Memory B cell (primary cell): Measurements from ENCODE around the gene PXN.

Source experiments
- ATAC-seq: fragments of 150-1000 bp; cut with Tn5 transposase; 2 replicates; pipeline ENCODE4 v1.10.0; 2021; ENCODE audit warnings: low read depth, mild to moderate bottlenecking, moderate library complexity
- DNase-seq, 2 donors: peaks; one replicate each; pipeline ENCODE4 v3.0.0; 2022; ENCODE audit warnings: low spot score in 2 of 2
- H3K27ac Mint-ChIP-seq: one replicate; pipeline ENCODE4 v1.8.0; 2022; ENCODE audit warnings: mild to moderate bottlenecking, moderate library complexity, mixed read lengths
- H3K27me3 Mint-ChIP-seq: one replicate; pipeline ENCODE4 v1.8.0; 2022; ENCODE audit warnings: mixed read lengths
- H3K36me3 Mint-ChIP-seq: one replicate; pipeline ENCODE4 v1.8.0; 2022; ENCODE audit warnings: mild to moderate bottlenecking, mixed read lengths
- H3K4me1 Mint-ChIP-seq: one replicate; pipeline ENCODE4 v1.8.0; 2022; ENCODE audit warnings: mixed read lengths
- H3K4me3 Mint-ChIP-seq: one replicate; pipeline ENCODE4 v1.8.0; 2022; ENCODE audit warnings: mild to moderate bottlenecking, moderate library complexity, mixed read lengths
- H3K9me3 Mint-ChIP-seq: one replicate; pipeline ENCODE4 v1.8.0; 2022; ENCODE audit warnings: mixed read lengths

Gene PXN

GRCh38 chr12:120228291-120229070, 37.0 kb downstream of the PXN start:
- no peaks in the 10 kb centered on the region for H3K36me3 Mint-ChIP-seq
- peak; percentile 91 for ATAC-seq
- H3K27ac Mint-ChIP-seq = no peak overlapping the region
- peak overlapping the region; percentile 6 for H3K4me3 Mint-ChIP-seq
- peak; percentile 85 to 86 for DNase-seq
- H3K4me1 Mint-ChIP-seq = peaks cover 18% of the 10 kb centered on the region
- no peaks in the 10 kb centered on the region for H3K9me3 Mint-ChIP-seq
- peaks cover 11% of the 10 kb centered on the region for H3K27me3 Mint-ChIP-seq

GRCh38 chr12:120228041-120228290, 37.6 kb downstream of the PXN start:
- Mint-ChIP-seq H3K9me3 (no peaks in the 10 kb centered on the region), H3K4me1 (peaks cover 15% of the 10 kb centered on the region), H3K27me3 (peaks cover 10% of the 10 kb centered on the region), H3K27ac (no peak overlapping the region), H3K36me3 (no peaks in the 10 kb centered on the region), H3K4me3 (no peak overlapping the region)
- no peak for DNase-seq
- ATAC-seq = peak; percentile 23

GRCh38 chr12:120227233-120228040, 38.1 kb downstream of the PXN start:
- Mint-ChIP-seq H3K36me3 (no peaks in the 10 kb centered on the region), H3K4me3 (no peak overlapping the region), H3K27me3 (peaks cover 8% of the 10 kb centered on the region), H3K9me3 (no peaks in the 10 kb centered on the region), H3K4me1 (peaks cover 13% of the 10 kb centered on the region), H3K27ac (no peak overlapping the region)
- ATAC-seq (no peak), DNase-seq (no peak)

- H3K9me3 Mint-ChIP-seq = no peaks in the 10 kb centered on the region
- H3K27ac Mint-ChIP-seq = no peak overlapping the region
- no peak for DNase-seq
- no peak for ATAC-seq
- no peak overlapping the region for H3K4me3 Mint-ChIP-seq
- H3K4me1 Mint-ChIP-seq = peaks cover 13% of the 10 kb centered on the region
- no peaks in the 10 kb centered on the region for H3K36me3 Mint-ChIP-seq
- peaks cover 3% of the 10 kb centered on the region for H3K27me3 Mint-ChIP-seq
Measured at GRCh38 chr12:120225852-120226640, 39.5 kb downstream of the PXN start.

GRCh38 chr12:120225200-120225558, 40.4 kb downstream of the PXN start:
- DNase-seq = no peak
- no peaks in the 10 kb centered on the region for H3K36me3 Mint-ChIP-seq
- H3K27me3 Mint-ChIP-seq = peaks cover 3% of the 10 kb centered on the region
- H3K27ac Mint-ChIP-seq = no peak overlapping the region
- peaks cover 13% of the 10 kb centered on the region for H3K4me1 Mint-ChIP-seq
- H3K9me3 Mint-ChIP-seq = no peaks in the 10 kb centered on the region
- no peak overlapping the region for H3K4me3 Mint-ChIP-seq
- ATAC-seq = no peak

- Mint-ChIP-seq H3K27ac (no peak overlapping the region), H3K9me3 (no peaks in the 10 kb centered on the region), H3K36me3 (no peaks in the 10 kb centered on the region), H3K4me3 (peak overlapping the region; percentile 11), H3K4me1 (peaks cover 13% of the 10 kb centered on the region), H3K27me3 (peaks cover 5% of the 10 kb centered on the region)
- no peak for DNase-seq
- no peak for ATAC-seq
Measured at GRCh38 chr12:120224304-120225199, 41.0 kb downstream of the PXN start.

GRCh38 chr12:120223458-120224303, 41.8 kb downstream of the PXN start:
- no peak for DNase-seq
- Mint-ChIP-seq H3K36me3 (no peaks in the 10 kb centered on the region), H3K4me1 (peaks cover 12% of the 10 kb centered on the region), H3K4me3 (no peak overlapping the region), H3K27me3 (peaks cover 5% of the 10 kb centered on the region), H3K27ac (no peak overlapping the region), H3K9me3 (no peaks in the 10 kb centered on the region)
- no peak for ATAC-seq

- ATAC-seq (no peak), DNase-seq (no peak)
- no peaks in the 10 kb centered on the region for H3K9me3 Mint-ChIP-seq
- no peaks in the 10 kb centered on the region for H3K36me3 Mint-ChIP-seq
- no peak overlapping the region for H3K4me3 Mint-ChIP-seq
- H3K27ac Mint-ChIP-seq = no peak overlapping the region
- H3K27me3 Mint-ChIP-seq = peaks cover 5% of the 10 kb centered on the region
- H3K4me1 Mint-ChIP-seq = peaks cover 6% of the 10 kb centered on the region
Measured at GRCh38 chr12:120222288-120222832, 43.2 kb downstream of the PXN start.

- H3K4me3 Mint-ChIP-seq = no peak overlapping the region
- H3K36me3 Mint-ChIP-seq = no peaks in the 10 kb centered on the region
- no peak for ATAC-seq
- no peak overlapping the region for H3K27ac Mint-ChIP-seq
- peaks cover 6% of the 10 kb centered on the region for H3K4me1 Mint-ChIP-seq
- peaks cover 5% of the 10 kb centered on the region for H3K27me3 Mint-ChIP-seq
- no peak for DNase-seq
- H3K9me3 Mint-ChIP-seq = no peaks in the 10 kb centered on the region
Measured at GRCh38 chr12:120221576-120221900, 44.0 kb downstream of the PXN start.

- no peak for ATAC-seq
- Mint-ChIP-seq H3K27ac (no peak overlapping the region), H3K4me1 (peaks cover 3% of the 10 kb centered on the region), H3K4me3 (no peak overlapping the region), H3K27me3 (peaks cover 6% of the 10 kb centered on the region), H3K9me3 (no peaks in the 10 kb centered on the region), H3K36me3 (no peaks in the 10 kb centered on the region)
- no peak for DNase-seq
Measured at GRCh38 chr12:120220838-120221575, 44.5 kb downstream of the PXN start.

GRCh38 chr12:120218680-120219606, 46.6 kb downstream of the PXN start:
- Mint-ChIP-seq H3K27ac (no peak overlapping the region), H3K36me3 (no peaks in the 10 kb centered on the region), H3K4me3 (no peak overlapping the region), H3K27me3 (peaks cover 7% of the 10 kb centered on the region), H3K4me1 (no peaks in the 10 kb centered on the region), H3K9me3 (no peaks in the 10 kb centered on the region)
- no peak for DNase-seq
- ATAC-seq = no peak
